ENCODE measurements around the gene SASH1. TPM values are rescaled to one million over a fixed set of nuclear protein-coding genes. Genes with fewer than 3 reads are reported as not detected.
"Not testable (repeated sequence)": the region's sequence is repeated elsewhere in the genome, so short reads cannot be mapped to it uniquely, and the experiment has no call there.

SASH1 gene
- total RNA-seq, 2 experiments from 2014 or later = 0.44 to 1.2 TPM

GRCh38 chr6:148382861-148383260 is 40.2 kb downstream of the SASH1 start:
- intact Hi-C loops (cut with micrococcal nuclease) = no loop called here
- CTCF ChIA-PET = no interaction called here
- POLR2A ChIA-PET = no interaction called here
- H3K36me3 Mint-ChIP-seq = no peaks in the 10 kb centered on the region
- no peak for DNase-seq
- no peak overlapping the region for H3K4me3 Mint-ChIP-seq
- no peak overlapping the region for H3K27ac Mint-ChIP-seq
- H3K9me3 Mint-ChIP-seq = no peaks in the 10 kb centered on the region
- no peaks in the 10 kb centered on the region for H3K4me1 Mint-ChIP-seq (ENCODE audit: low read depth)
- no peaks in the 10 kb centered on the region for H3K27me3 Mint-ChIP-seq

- Mint-ChIP-seq H3K9me3 (no peaks in the 10 kb centered on the region), H3K4me3 (no peak overlapping the region), H3K27me3 (peaks cover 3% of the 10 kb centered on the region), H3K27ac (no peak overlapping the region), H3K36me3 (no peaks in the 10 kb centered on the region), H3K4me1 (ENCODE audit: low read depth) (no peaks in the 10 kb centered on the region)
- intact Hi-C loops (cut with micrococcal nuclease) = no loop called here
- ChIA-PET CTCF (no interaction called here), POLR2A (no interaction called here)
- no peak for DNase-seq
Measured at GRCh38 chr6:148383658-148384368, 41.2 kb downstream of the SASH1 start.

- H3K27me3 Mint-ChIP-seq = peaks cover 3% of the 10 kb centered on the region
- H3K4me1 Mint-ChIP-seq (ENCODE audit: low read depth) = no peaks in the 10 kb centered on the region
- no peak overlapping the region for H3K4me3 Mint-ChIP-seq
- no peaks in the 10 kb centered on the region for H3K9me3 Mint-ChIP-seq
- DNase-seq = no peak
- ChIA-PET POLR2A (no interaction called here), CTCF (no interaction called here)
- intact Hi-C loops (cut with micrococcal nuclease) = loop anchor here (5.0 kb wide), 1 partner anchor 337 kb away; no protein-coding TSS in a partner anchor
- no peaks in the 10 kb centered on the region for H3K36me3 Mint-ChIP-seq
- H3K27ac Mint-ChIP-seq = no peak overlapping the region
Measured at GRCh38 chr6:148385379-148385778, 42.7 kb downstream of the SASH1 start.

- Mint-ChIP-seq H3K9me3 (no peaks in the 10 kb centered on the region), H3K4me3 (no peak overlapping the region), H3K27me3 (peaks cover 3% of the 10 kb centered on the region), H3K36me3 (no peaks in the 10 kb centered on the region), H3K27ac (no peak overlapping the region), H3K4me1 (ENCODE audit: low read depth) (no peaks in the 10 kb centered on the region)
- ChIA-PET POLR2A (no interaction called here), CTCF (interaction anchor here (0.6 kb wide), 1 partner anchor 32 kb away, joined by 4 read pairs; no protein-coding TSS in a partner anchor)
- no peak for DNase-seq
- intact Hi-C loops (cut with micrococcal nuclease) = loop anchor here (5.0 kb wide), 1 partner anchor 334 kb away; no protein-coding TSS in a partner anchor
Measured at GRCh38 chr6:148388521-148388920, 45.9 kb downstream of the SASH1 start.

GRCh38 chr6:148389086-148389485 is 46.4 kb downstream of the SASH1 start:
- CTCF ChIA-PET = interaction anchor here (0.6 kb wide), 1 partner anchor 32 kb away, joined by 4 read pairs; no protein-coding TSS in a partner anchor

GRCh38 chr6:148389917-148390316 is 47.3 kb downstream of the SASH1 start:
- Mint-ChIP-seq H3K36me3 (no peaks in the 10 kb centered on the region), H3K9me3 (no peaks in the 10 kb centered on the region), H3K27ac (no peak overlapping the region), H3K4me3 (no peak overlapping the region), H3K4me1 (ENCODE audit: low read depth) (no peaks in the 10 kb centered on the region), H3K27me3 (peaks cover 7% of the 10 kb centered on the region)
- ChIA-PET POLR2A (no interaction called here), CTCF (no interaction called here)
- no peak for DNase-seq
- intact Hi-C loops (cut with micrococcal nuclease) = loop anchor here (5.0 kb wide), 1 partner anchor 332 kb away; no protein-coding TSS in a partner anchor

More at GRCh38 chr6:148389086-148389485, 46.4 kb downstream of the SASH1 start:
- Mint-ChIP-seq H3K4me3 (no peak overlapping the region), H3K27me3 (peaks cover 6% of the 10 kb centered on the region), H3K27ac (no peak overlapping the region), H3K4me1 (ENCODE audit: low read depth) (no peaks in the 10 kb centered on the region), H3K9me3 (no peaks in the 10 kb centered on the region), H3K36me3 (no peaks in the 10 kb centered on the region)
- no peak for DNase-seq
- intact Hi-C loops (cut with micrococcal nuclease) = loop anchor here (5.0 kb wide), 1 partner anchor 333 kb away; no protein-coding TSS in a partner anchor
- POLR2A ChIA-PET = no interaction called here

GRCh38 chr6:148392127-148392526 is 49.5 kb downstream of the SASH1 start:
- H3K4me1 Mint-ChIP-seq (ENCODE audit: low read depth); CTCF ChIA-PET; H3K27ac Mint-ChIP-seq; H3K4me3 Mint-ChIP-seq; POLR2A ChIA-PET; H3K36me3 Mint-ChIP-seq; H3K27me3 Mint-ChIP-seq; DNase-seq; intact Hi-C loops (cut with micrococcal nuclease); H3K9me3 Mint-ChIP-seq: not testable (repeated sequence)

GRCh38 chr6:148392671-148393070 is 50.0 kb downstream of the SASH1 start:
- no peak overlapping the region for H3K27ac Mint-ChIP-seq
- H3K36me3 Mint-ChIP-seq = no peaks in the 10 kb centered on the region
- no peak for DNase-seq
- H3K4me1 Mint-ChIP-seq (ENCODE audit: low read depth) = no peaks in the 10 kb centered on the region
- intact Hi-C loops (cut with micrococcal nuclease) = no loop called here
- no peak overlapping the region for H3K4me3 Mint-ChIP-seq
- no peaks in the 10 kb centered on the region for H3K9me3 Mint-ChIP-seq
- POLR2A ChIA-PET = no interaction called here
- CTCF ChIA-PET = no interaction called here
- peaks cover 7% of the 10 kb centered on the region for H3K27me3 Mint-ChIP-seq

- CTCF ChIA-PET = no interaction called here
- Mint-ChIP-seq H3K4me1 (ENCODE audit: low read depth) (no peaks in the 10 kb centered on the region), H3K27me3 (peaks cover 5% of the 10 kb centered on the region), H3K9me3 (no peaks in the 10 kb centered on the region), H3K27ac (no peak overlapping the region), H3K4me3 (no peak overlapping the region), H3K36me3 (no peaks in the 10 kb centered on the region)
- intact Hi-C loops (cut with micrococcal nuclease) = no loop called here
- no peak for DNase-seq
- POLR2A ChIA-PET = no interaction called here
Measured at GRCh38 chr6:148395583-148396101, 53.0 kb downstream of the SASH1 start.

- ChIA-PET CTCF (no interaction called here), POLR2A (no interaction called here)
- DNase-seq = no peak
- intact Hi-C loops (cut with micrococcal nuclease) = no loop called here
- no peaks in the 10 kb centered on the region for H3K36me3 Mint-ChIP-seq
- no peaks in the 10 kb centered on the region for H3K4me1 Mint-ChIP-seq (ENCODE audit: low read depth)
- no peak overlapping the region for H3K27ac Mint-ChIP-seq
- H3K4me3 Mint-ChIP-seq = no peak overlapping the region
- H3K9me3 Mint-ChIP-seq = no peaks in the 10 kb centered on the region
- H3K27me3 Mint-ChIP-seq = peaks cover 5% of the 10 kb centered on the region
Measured at GRCh38 chr6:148396411-148396810, 53.8 kb downstream of the SASH1 start.

GRCh38 chr6:148396926-148397325 is 54.3 kb downstream of the SASH1 start:
- Mint-ChIP-seq H3K4me1 (ENCODE audit: low read depth) (no peaks in the 10 kb centered on the region), H3K27ac (no peak overlapping the region), H3K27me3 (peaks cover 5% of the 10 kb centered on the region), H3K9me3 (no peaks in the 10 kb centered on the region), H3K4me3 (no peak overlapping the region), H3K36me3 (no peaks in the 10 kb centered on the region)
- POLR2A ChIA-PET = no interaction called here
- intact Hi-C loops (cut with micrococcal nuclease) = no loop called here
- DNase-seq = no peak
- CTCF ChIA-PET = no interaction called here

GRCh38 chr6:148398244-148398643 is 55.6 kb downstream of the SASH1 start:
- intact Hi-C loops (cut with micrococcal nuclease) = no loop called here

GRCh38 chr6:148398678-148399077 is 56.0 kb downstream of the SASH1 start:
- H3K27ac Mint-ChIP-seq = no peak overlapping the region
- DNase-seq = no peak
- ChIA-PET CTCF (no interaction called here), POLR2A (no interaction called here)
- peaks cover 7% of the 10 kb centered on the region for H3K27me3 Mint-ChIP-seq
- no peaks in the 10 kb centered on the region for H3K36me3 Mint-ChIP-seq
- intact Hi-C loops (cut with micrococcal nuclease) = no loop called here
- no peaks in the 10 kb centered on the region for H3K9me3 Mint-ChIP-seq
- H3K4me1 Mint-ChIP-seq (ENCODE audit: low read depth) = no peaks in the 10 kb centered on the region
- no peak overlapping the region for H3K4me3 Mint-ChIP-seq

More at GRCh38 chr6:148398244-148398643, 55.6 kb downstream of the SASH1 start:
- ChIA-PET CTCF (no interaction called here), POLR2A (no interaction called here)
- H3K27ac Mint-ChIP-seq = no peak overlapping the region
- no peak for DNase-seq
- H3K9me3 Mint-ChIP-seq = no peaks in the 10 kb centered on the region
- no peaks in the 10 kb centered on the region for H3K4me1 Mint-ChIP-seq (ENCODE audit: low read depth)
- peaks cover 7% of the 10 kb centered on the region for H3K27me3 Mint-ChIP-seq
- no peaks in the 10 kb centered on the region for H3K36me3 Mint-ChIP-seq
- no peak overlapping the region for H3K4me3 Mint-ChIP-seq

Measured in activated CD4-positive, alpha-beta memory T cell treated with anti-CD3 and anti-CD28 coated beads for 36 hours (primary cell).